Neural crest cell (in vitro differentiated cells): ENCODE data around the gene SMG6. TPM values are rescaled to one million over a fixed set of nuclear protein-coding genes. Genes with fewer than 3 reads are reported as not detected.
"Not testable (repeated sequence)": the region's sequence is repeated elsewhere in the genome, so short reads cannot be mapped to it uniquely, and the experiment has no call there.

Source experiments
- DNase-seq: peaks from one replicate; pipeline ENCODE4 v3.0.0; 2021; ENCODE audit warnings: low read depth, mixed read lengths, low spot score
- H3K27ac Mint-ChIP-seq: one replicate; pipeline ENCODE4 v1.8.0; 2021; ENCODE audit warnings: mild to moderate bottlenecking, mixed read lengths; ENCODE audit not compliant: unreplicated experiment
- H3K27me3 Mint-ChIP-seq: 2 replicates; pipeline ENCODE4 v1.8.0; 2021; ENCODE audit warnings: low read depth, mild to moderate bottlenecking, mixed read lengths
- H3K36me3 Mint-ChIP-seq: 2 replicates; pipeline ENCODE4 v1.8.0; 2021; ENCODE audit warnings: low read depth, mild to moderate bottlenecking, mixed read lengths
- H3K4me1 Mint-ChIP-seq: 2 replicates; pipeline ENCODE4 v1.8.0; 2021; ENCODE audit warnings: mixed read lengths
- H3K4me3 Mint-ChIP-seq: one replicate; pipeline ENCODE4 v1.8.0; 2021; ENCODE audit warnings: mild to moderate bottlenecking, mixed read lengths
- H3K9me3 Mint-ChIP-seq: 2 replicates; pipeline ENCODE4 v1.8.0; 2021; ENCODE audit warnings: mixed read lengths
- CTCF ChIP-seq: fragments of 200-600 bp; sonication (generic); conservative IDR thresholded peaks from 2 replicates; pipeline ENCODE4 v1.5.0; 2021; ENCODE audit warnings: antibody characterized with exemption, mild to moderate bottlenecking
- total RNA-seq: library from RNA; stranded (reverse); gene quantifications from 2 replicates; pipeline ENCODE4 v1.2.1, GENCODE V29; 2021

The SMG6 gene
- total RNA-seq, 1 donor from 2014 or later, result 57.2 TPM

- Mint-ChIP-seq H3K4me1 (peaks cover 51% of the 10 kb centered on the region), H3K27me3 (no peaks in the 10 kb centered on the region), H3K4me3 (no peak overlapping the region), H3K27ac (no peak overlapping the region), H3K9me3 (no peaks in the 10 kb centered on the region), H3K36me3 (peaks cover 10% of the 10 kb centered on the region)
- no peak for TF ChIP-seq CTCF
- DNase-seq, result no peak
These were observed 129.6 kb downstream of the SMG6 start for GRCh38 chr17:2174014-2174413.

GRCh38 chr17:2172999-2173398 lies 130.6 kb downstream of the SMG6 start:
- no peaks in the 10 kb centered on the region for H3K9me3 Mint-ChIP-seq
- no peak overlapping the region for H3K4me3 Mint-ChIP-seq
- no peak for TF ChIP-seq CTCF
- H3K27me3 Mint-ChIP-seq, result no peaks in the 10 kb centered on the region
- H3K36me3 Mint-ChIP-seq, result peaks cover 10% of the 10 kb centered on the region
- H3K4me1 Mint-ChIP-seq, result peaks cover 49% of the 10 kb centered on the region
- no peak overlapping the region for H3K27ac Mint-ChIP-seq
- no peak for DNase-seq

GRCh38 chr17:2172077-2172851 lies 131.3 kb downstream of the SMG6 start:
- TF ChIP-seq CTCF, result no peak
- peak overlapping the region; percentile 74 for H3K27ac Mint-ChIP-seq
- H3K27me3 Mint-ChIP-seq, result no peaks in the 10 kb centered on the region
- H3K4me3 Mint-ChIP-seq, result no peak overlapping the region
- H3K36me3 Mint-ChIP-seq, result peaks cover 10% of the 10 kb centered on the region
- H3K9me3 Mint-ChIP-seq, result no peaks in the 10 kb centered on the region
- DNase-seq, result peak; percentile 25
- peaks cover 42% of the 10 kb centered on the region for H3K4me1 Mint-ChIP-seq

- no peak for DNase-seq
- Mint-ChIP-seq H3K36me3 (peaks cover 10% of the 10 kb centered on the region), H3K9me3 (no peaks in the 10 kb centered on the region), H3K4me3 (no peak overlapping the region), H3K27ac (no peak overlapping the region), H3K4me1 (peaks cover 38% of the 10 kb centered on the region), H3K27me3 (no peaks in the 10 kb centered on the region)
- no peak for TF ChIP-seq CTCF
These were observed 131.9 kb downstream of the SMG6 start for GRCh38 chr17:2171702-2172076.

GRCh38 chr17:2170023-2170422 lies 133.6 kb downstream of the SMG6 start:
- peaks cover 33% of the 10 kb centered on the region for H3K4me1 Mint-ChIP-seq
- no peaks in the 10 kb centered on the region for H3K9me3 Mint-ChIP-seq
- H3K36me3 Mint-ChIP-seq, result peaks cover 13% of the 10 kb centered on the region
- H3K27me3 Mint-ChIP-seq, result no peaks in the 10 kb centered on the region
- no peak overlapping the region for H3K4me3 Mint-ChIP-seq
- no peak for DNase-seq
- TF ChIP-seq CTCF, result peak; percentile 39
- H3K27ac Mint-ChIP-seq, result no peak overlapping the region

- H3K36me3 Mint-ChIP-seq, H3K9me3 Mint-ChIP-seq, H3K27me3 Mint-ChIP-seq, DNase-seq, H3K27ac Mint-ChIP-seq, H3K4me3 Mint-ChIP-seq, H3K4me1 Mint-ChIP-seq: not testable (repeated sequence)
These were observed 137.9 kb downstream of the SMG6 start for GRCh38 chr17:2165723-2166122.
